Psoas muscle (tissue), 8 donors: Measurements from ENCODE around the gene ANKRD55. TPM values are rescaled to one million over a fixed set of nuclear protein-coding genes. Genes with fewer than 3 reads are reported as not detected.

ENCODE experiments used
- ATAC-seq, 4 donors: fragments of 200-7000 bp; cut with Tn5 transposase; one replicate each; pipeline ENCODE4 v1.9.1; 2020; ENCODE audit warnings: moderate library complexity in 3 of 4, mild to moderate bottlenecking in 2 of 4
- DNase-seq, 2 donors: peaks; one replicate each; pipeline ENCODE4 v3.0.0-alpha.2; 2020
- H3K27ac ChIP-seq: fragments of 200-600 bp; one replicate; pipeline ENCODE4 v1.8.0; 2022
- H3K27me3 ChIP-seq, 3 donors: fragments of 200-600 bp in 1 of 3; one replicate each; pipeline versions ENCODE4 v1.6.1 to v1.8.0; 2013 to 2022; ENCODE audit warnings: low read length in 2 of 3, mild to moderate bottlenecking in 2 of 3, moderate library complexity in 1 of 3; ENCODE audit not compliant: insufficient read depth in 3 of 3
- H3K36me3 ChIP-seq, 2 donors: fragments of 200-600 bp in 1 of 2; one replicate each; pipeline versions ENCODE4 v1.6.1 to v1.8.0; 2013 to 2022; ENCODE audit warnings: low read depth in 1 of 2, mild to moderate bottlenecking in 1 of 2, moderate library complexity in 1 of 2; ENCODE audit not compliant: insufficient read depth in 1 of 2
- H3K4me1 ChIP-seq: fragments of 200-600 bp; one replicate; pipeline ENCODE4 v1.8.0; 2022
- H3K4me3 ChIP-seq: fragments of 200-600 bp; one replicate; pipeline ENCODE4 v1.8.0; 2022; ENCODE audit warnings: mild to moderate bottlenecking
- H3K9me3 ChIP-seq: fragments of 200-600 bp; one replicate; pipeline ENCODE4 v1.8.0; 2022
- CTCF ChIP-seq: fragments of 200-600 bp; IDR thresholded peaks from one replicate; pipeline ENCODE4 v1.8.0; 2022; ENCODE audit warnings: antibody characterized with exemption
- WGBS, 3 donors: extraction: QIAGEN DNeasy Blood & Tissue Kit; methylation state at CpG; one replicate each; pipeline versions ENCODE4 v1.1.6 to v1.1.7; 2013; 5-methylcytosine and 5-hydroxymethylcytosine counted together
- intact Hi-C, 2 donors: fragments of 100-400 bp; cut with DNase I; formaldehyde crosslinking; loops; one replicate each; pipeline versions ENCODE4 v1.11.0 to v1.14.2; 2022
- polyA plus RNA-seq, 3 donors: library from polyadenylated mRNA; stranded (reverse); fragments of 200-250 nt; gene quantifications; one replicate each; pipeline ENCODE4 v1.2.3, GENCODE V29; 2013
- total RNA-seq, 4 donors: library from RNA; stranded (reverse); fragmentation: NEBNext Ultra II Directional in 2 of 4; extraction: Animal tissue kit (Norgen Biotek cat#: 25700) in 2 of 4; gene quantifications; one replicate each; pipeline versions ENCODE4 v1.2.1 to v1.2.4, GENCODE V29; 2021 to 2023
- donor health status: healthy with polysubstance abuse.
- donor health status: DM: no; HTN: no; CAD: no; lungs with moderate emphysema.
- donor health status: Bipolar disorder and iron deficiency.
- donor health status: healthy.
- donor health status: DM: yes; HTN: yes; CAD: no.
- donor health status: DM: no; HTN: no; CAD: no.
- donor health status: DM: no; HTN: no; CAD: no.
- donor health status: DM: yes; HTN: yes; CAD: no.

Gene ANKRD55
- total and polyA plus RNA-seq, 7 donors = 0.01 to 0.04 TPM; not detected in 5

GRCh38 chr5:56112526-56113121 is 120.5 kb downstream of the ANKRD55 start:
- WGBS, 3 donors = 85 to 90% (median 86%) methylated on average over 11 of the region's 11 CpGs
- no peaks in the 10 kb centered on the region for H3K27me3 ChIP-seq

GRCh38 chr5:56111404-56111781 is 121.7 kb downstream of the ANKRD55 start:
- no peak for TF ChIP-seq CTCF

More at GRCh38 chr5:56112526-56113121, 120.5 kb downstream of the ANKRD55 start:
- ATAC-seq (no peak), DNase-seq (no peak)
- Histone ChIP-seq H3K4me1 (no peaks in the 10 kb centered on the region), H3K4me3 (no peak overlapping the region), H3K27ac (no peak overlapping the region), H3K9me3 (no peaks in the 10 kb centered on the region), H3K36me3 (no peaks in the 10 kb centered on the region)
- no peak for TF ChIP-seq CTCF
- intact Hi-C loops = no loop called here

GRCh38 chr5:56110646-56111403 is 122.3 kb downstream of the ANKRD55 start:
- WGBS, 3 donors = 87 to 90% (median 89%) methylated on average over 6 of the region's 6 CpGs
- Histone ChIP-seq H3K27me3 (no peaks in the 10 kb centered on the region), H3K36me3 (no peaks in the 10 kb centered on the region), H3K27ac (no peak overlapping the region), H3K4me1 (no peaks in the 10 kb centered on the region), H3K9me3 (no peaks in the 10 kb centered on the region), H3K4me3 (no peak overlapping the region)
- intact Hi-C loops = no loop called here
- ATAC-seq (no peak), DNase-seq (no peak)
- TF ChIP-seq CTCF = no peak

More at GRCh38 chr5:56111404-56111781, 121.7 kb downstream of the ANKRD55 start:
- 86 to 91% (median 90%) methylated on average over 9 of the region's 9 CpGs for WGBS, 3 donors
- Histone ChIP-seq H3K27ac (no peak overlapping the region), H3K4me1 (no peaks in the 10 kb centered on the region), H3K4me3 (no peak overlapping the region), H3K9me3 (no peaks in the 10 kb centered on the region), H3K36me3 (no peaks in the 10 kb centered on the region), H3K27me3 (no peaks in the 10 kb centered on the region)
- ATAC-seq (no peak), DNase-seq (no peak)
- intact Hi-C loops = no loop called here

- Histone ChIP-seq H3K27me3 (no peaks in the 10 kb centered on the region), H3K9me3 (no peaks in the 10 kb centered on the region), H3K4me1 (no peaks in the 10 kb centered on the region), H3K36me3 (no peaks in the 10 kb centered on the region), H3K27ac (no peak overlapping the region), H3K4me3 (no peak overlapping the region)
- TF ChIP-seq CTCF = no peak
- DNase-seq (no peak), ATAC-seq (no peak)
- intact Hi-C loops = no loop called here
- 67 to 74% (median 71%) methylated on average over 3 of the region's 3 CpGs for WGBS, 3 donors
Measured at GRCh38 chr5:56108246-56108645, 124.9 kb downstream of the ANKRD55 start.
